Thymus (tissue), 11 donors: ENCODE results near the gene ANXA1. TPM values are rescaled to one million over a fixed set of nuclear protein-coding genes. Genes with fewer than 3 reads are reported as not detected.

Experiments used
- DNase-seq, 9 donors: peaks; one replicate each; pipeline ENCODE4 v3.0.0-alpha.2; 2013; ENCODE audit warnings: low spot score in 9 of 9, low read depth in 6 of 9, missing footprints in 1 of 9
- H3K27ac ChIP-seq, 2 donors: one replicate each; pipeline ENCODE4 v1.5.1; 2013; ENCODE audit warnings: control low read depth in 1 of 2, low read depth in 1 of 2, low read length in 1 of 2, mild to moderate bottlenecking in 1 of 2, moderate library complexity in 1 of 2
- H3K27me3 ChIP-seq, 2 donors: one replicate each; pipeline ENCODE4 v1.5.1; 2013; ENCODE audit warnings: low read length in 1 of 2; ENCODE audit not compliant: control insufficient read depth in 2 of 2, insufficient read depth in 1 of 2
- H3K36me3 ChIP-seq, 2 donors: one replicate each; pipeline ENCODE4 v1.5.1; 2013; ENCODE audit warnings: low read length in 1 of 2, mild to moderate bottlenecking in 1 of 2, moderate library complexity in 1 of 2; ENCODE audit not compliant: control insufficient read depth in 2 of 2, insufficient read depth in 2 of 2
- H3K4me1 ChIP-seq, 2 donors: one replicate each; pipeline ENCODE4 v1.5.1; 2013; ENCODE audit warnings: low read length in 2 of 2; ENCODE audit not compliant: control insufficient read depth in 2 of 2, insufficient read depth in 2 of 2
- H3K4me3 ChIP-seq, 2 donors: one replicate each; pipeline ENCODE4 v1.5.1; 2013; ENCODE audit warnings: low read length in 2 of 2, control low read depth in 1 of 2, mild to moderate bottlenecking in 1 of 2
- H3K9me3 ChIP-seq, 2 donors: one replicate each; pipeline ENCODE4 v1.5.1; 2013; ENCODE audit warnings: low read length in 1 of 2, mild to moderate bottlenecking in 1 of 2; ENCODE audit not compliant: control insufficient read depth in 2 of 2, insufficient read depth in 1 of 2
- WGBS: extraction: QIAGEN DNeasy Blood & Tissue Kit; methylation state at CpG from one replicate; pipeline ENCODE4 v1.1.7; 2013; 5-methylcytosine and 5-hydroxymethylcytosine counted together
- polyA plus RNA-seq: library from polyadenylated mRNA; stranded (reverse); fragments of 200-250 nt; gene quantifications from one replicate; pipeline ENCODE4 v1.2.3, GENCODE V29; 2013
- total RNA-seq: library from RNA; stranded (reverse); fragments of 120-200 nt; gene quantifications from one replicate; pipeline ENCODE4 v1.2.4, GENCODE V29; 2013
- donor health status: healthy.

The ANXA1 gene
- total and polyA plus RNA-seq, 2 donors: 111 to 316 TPM

GRCh38 chr9:73170185-73170957 is 18.7 kb downstream of the ANXA1 start:
- Histone ChIP-seq H3K4me1 (no peaks in the 10 kb centered on the region), H3K9me3 (no peaks in the 10 kb centered on the region), H3K27ac (no peak overlapping the region), H3K27me3 (no peaks in the 10 kb centered on the region), H3K4me3 (no peak overlapping the region), H3K36me3 (no peaks in the 10 kb centered on the region)
- 98% methylated on average over 3 of the region's 3 CpGs for WGBS
- no peak for DNase-seq

GRCh38 chr9:73172901-73173215 is 21.2 kb downstream of the ANXA1 start:
- WGBS: 79% methylated on average over 3 of the region's 3 CpGs
- no peaks in the 10 kb centered on the region for H3K27me3 ChIP-seq
- no peak overlapping the region for H3K27ac ChIP-seq
- no peaks in the 10 kb centered on the region for H3K36me3 ChIP-seq
- DNase-seq: no peak
- no peaks in the 10 kb centered on the region for H3K4me1 ChIP-seq
- H3K9me3 ChIP-seq: no peaks in the 10 kb centered on the region
- no peak overlapping the region for H3K4me3 ChIP-seq

- DNase-seq: no peak
- H3K27me3 ChIP-seq: no peaks in the 10 kb centered on the region
- H3K4me3 ChIP-seq: no peak overlapping the region
- WGBS: 97% methylated on average over 3 of the region's 3 CpGs
- no peak overlapping the region for H3K27ac ChIP-seq
- H3K9me3 ChIP-seq: no peaks in the 10 kb centered on the region
- no peaks in the 10 kb centered on the region for H3K36me3 ChIP-seq
- H3K4me1 ChIP-seq: no peaks in the 10 kb centered on the region
These were observed 22.1 kb downstream of the ANXA1 start for GRCh38 chr9:73173557-73174329.

GRCh38 chr9:73174330-73174980 is 22.8 kb downstream of the ANXA1 start:
- no peaks in the 10 kb centered on the region for H3K27me3 ChIP-seq
- WGBS: over 99% methylated on average over 2 of the region's 2 CpGs
- no peak overlapping the region for H3K27ac ChIP-seq
- no peaks in the 10 kb centered on the region for H3K9me3 ChIP-seq
- no peaks in the 10 kb centered on the region for H3K4me1 ChIP-seq
- no peaks in the 10 kb centered on the region for H3K36me3 ChIP-seq
- no peak overlapping the region for H3K4me3 ChIP-seq
- DNase-seq: no peak

GRCh38 chr9:73176450-73176875 is 24.8 kb downstream of the ANXA1 start:
- Histone ChIP-seq H3K27ac (no peak overlapping the region), H3K4me3 (no peak overlapping the region), H3K9me3 (no peaks in the 10 kb centered on the region), H3K4me1 (no peaks in the 10 kb centered on the region), H3K27me3 (no peaks in the 10 kb centered on the region), H3K36me3 (no peaks in the 10 kb centered on the region)
- DNase-seq: no peak
- 97% methylated on average over 4 of the region's 4 CpGs for WGBS

- 95% methylated on average over 2 of the region's 2 CpGs for WGBS
- Histone ChIP-seq H3K4me1 (no peaks in the 10 kb centered on the region), H3K27ac (no peak overlapping the region), H3K4me3 (no peak overlapping the region), H3K36me3 (no peaks in the 10 kb centered on the region), H3K9me3 (no peaks in the 10 kb centered on the region), H3K27me3 (no peaks in the 10 kb centered on the region)
- no peak for DNase-seq
These were observed 26.4 kb downstream of the ANXA1 start for GRCh38 chr9:73178044-73178443.

- Histone ChIP-seq H3K27me3 (no peaks in the 10 kb centered on the region), H3K4me1 (no peaks in the 10 kb centered on the region), H3K27ac (no peak overlapping the region), H3K9me3 (no peaks in the 10 kb centered on the region), H3K36me3 (no peaks in the 10 kb centered on the region), H3K4me3 (no peak overlapping the region)
- no peak for DNase-seq
- WGBS: 77% methylated on average over 3 of the region's 3 CpGs
These were observed 27.9 kb downstream of the ANXA1 start for GRCh38 chr9:73179589-73179988.

GRCh38 chr9:73180403-73180802 is 28.7 kb downstream of the ANXA1 start:
- no peak for DNase-seq
- 48% methylated on average over 1 of the region's 1 CpG for WGBS

GRCh38 chr9:73182928-73183327 is 31.3 kb downstream of the ANXA1 start:
- Histone ChIP-seq H3K4me1 (no peaks in the 10 kb centered on the region), H3K27me3 (no peaks in the 10 kb centered on the region), H3K27ac (no peak overlapping the region), H3K36me3 (no peaks in the 10 kb centered on the region), H3K4me3 (no peak overlapping the region), H3K9me3 (no peaks in the 10 kb centered on the region)
- 100% methylated on average over 1 of the region's 1 CpG for WGBS
- no peak for DNase-seq

More at GRCh38 chr9:73180403-73180802, 28.7 kb downstream of the ANXA1 start:
- H3K27me3 ChIP-seq: no peaks in the 10 kb centered on the region
- no peaks in the 10 kb centered on the region for H3K9me3 ChIP-seq
- no peaks in the 10 kb centered on the region for H3K36me3 ChIP-seq
- no peak overlapping the region for H3K4me3 ChIP-seq
- H3K27ac ChIP-seq: no peak overlapping the region
- no peaks in the 10 kb centered on the region for H3K4me1 ChIP-seq
